Caco-2 (cell line): Measurements from ENCODE around the gene AKAP6. TPM values are rescaled to one million over a fixed set of nuclear protein-coding genes. Genes with fewer than 3 reads are reported as not detected.

Experiments used
- BruUV-seq: library from RNA; stranded (reverse); fragments of 400-500 nt; replicated peaks from 2 replicates; lab custom pipeline; 2021; lab: Mats Ljungman, UMichigan
- CTCF ChIA-PET: fragments of 300-600 bp; sonication (Branson Sonifier 250); formaldehyde crosslinking; loops from one replicate; lab custom pipeline; 2022; ENCODE audit warnings: antibody characterized with exemption; lab: Charles Lee
- POLR2A ChIA-PET: fragments of 300-600 bp; sonication (Branson Sonifier 250); formaldehyde crosslinking; loops from one replicate; lab custom pipeline; 2022; ENCODE audit warnings: antibody characterized with exemption; lab: Charles Lee
- DNase-seq, 2 experiments: peaks; one replicate each; pipeline versions ENCODE4 v3.0.0 to v3.0.0-alpha.2; 2020 to 2022
- H3K27me3 ChIP-seq: replicated peaks from 2 replicates; pipeline ENCODE4 v1.6.0; 2011; ENCODE audit warnings: low read length; ENCODE audit not compliant: control insufficient read depth, insufficient read depth
- H3K36me3 ChIP-seq: 2 replicates; pipeline ENCODE4 v1.5.1; 2011; ENCODE audit warnings: low read length; ENCODE audit not compliant: control insufficient read depth, insufficient read depth
- H3K4me1 ChIP-seq: fragments of 250-450 bp; sonication (Bioruptor Pico); 2 replicates; pipeline ENCODE4 v1.5.1; 2020; ENCODE audit warnings: mild to moderate bottlenecking
- H3K4me3 ChIP-seq: 2 replicates; pipeline ENCODE4 v1.5.1; 2011; ENCODE audit warnings: low read depth, mild to moderate bottlenecking, control low read depth, low read length
- H3K9me3 ChIP-seq: fragments of 250-450 bp; sonication (Bioruptor Pico); 2 replicates; pipeline ENCODE4 v1.5.1; 2020; ENCODE audit warnings: mild to moderate bottlenecking, moderate library complexity
- H3K27ac Mint-ChIP-seq: one replicate; pipeline ENCODE4 v1.8.0; 2022; ENCODE audit warnings: mixed read lengths; ENCODE audit not compliant: unreplicated experiment
- H3K27me3 Mint-ChIP-seq: one replicate; pipeline ENCODE4 v1.8.0; 2022; ENCODE audit warnings: mixed read lengths; ENCODE audit not compliant: insufficient read depth, unreplicated experiment
- H3K36me3 Mint-ChIP-seq: one replicate; pipeline ENCODE4 v1.8.0; 2022; ENCODE audit warnings: mild to moderate bottlenecking, mixed read lengths; ENCODE audit not compliant: insufficient read depth, unreplicated experiment
- H3K4me1 Mint-ChIP-seq: one replicate; pipeline ENCODE4 v1.8.0; 2022; ENCODE audit warnings: low read depth, mixed read lengths; ENCODE audit not compliant: unreplicated experiment
- H3K4me3 Mint-ChIP-seq: one replicate; pipeline ENCODE4 v1.8.0; 2022; ENCODE audit warnings: mild to moderate bottlenecking, moderate library complexity, mixed read lengths; ENCODE audit not compliant: unreplicated experiment
- H3K9me3 Mint-ChIP-seq: one replicate; pipeline ENCODE4 v1.8.0; 2022; ENCODE audit warnings: mixed read lengths; ENCODE audit not compliant: unreplicated experiment
- intact Hi-C: fragments of 100-400 bp; cut with micrococcal nuclease; formaldehyde crosslinking; loops from one replicate; pipeline ENCODE4 v1.10.0; 2022; ENCODE audit not compliant: unreplicated experiment
- total RNA-seq: library from RNA; stranded (reverse); gene quantifications from 2 replicates; pipeline ENCODE4 v1.2.3, GENCODE V29; 2022
- TF ChIP-seq, protein P1 (sequence below), 2 experiments: fragments of 200-600 bp in 1 of 2; IDR thresholded peaks; 1 replicate in 1 of 2; 2 replicates in 1 of 2; pipeline versions ENCODE4 v1.5.1 to v1.8.0; 2011 to 2022; ENCODE audit warnings: antibody characterized with exemption in 1 of 2, control low read depth in 1 of 2, inconsistent platforms in 1 of 2, low read depth in 1 of 2, low read length in 1 of 2, mild to moderate bottlenecking in 1 of 2, moderate library complexity in 1 of 2; ENCODE audit not compliant: insufficient read depth in 1 of 2, severe bottlenecking in 1 of 2, unreplicated experiment in 1 of 2

The AKAP6 gene
- total RNA-seq, 1 experiment from 2014 or later = 3.0 TPM

- ChIA-PET POLR2A (no interaction called here), CTCF (no interaction called here)
- Histone ChIP-seq H3K9me3 (no peaks in the 10 kb centered on the region), H3K27me3 (no peaks in the 10 kb centered on the region), H3K36me3 (no peaks in the 10 kb centered on the region), H3K4me3 (no peak overlapping the region), H3K4me1 (no peaks in the 10 kb centered on the region)
- no peaks in the 10 kb centered on the region for H3K36me3 Mint-ChIP-seq
- H3K9me3 Mint-ChIP-seq = no peaks in the 10 kb centered on the region
- DNase-seq = no peak
- intact Hi-C loops = no loop called here
- H3K4me3 Mint-ChIP-seq = no peak overlapping the region
- H3K27ac Mint-ChIP-seq = no peak overlapping the region
- TF ChIP-seq, protein P1, sequence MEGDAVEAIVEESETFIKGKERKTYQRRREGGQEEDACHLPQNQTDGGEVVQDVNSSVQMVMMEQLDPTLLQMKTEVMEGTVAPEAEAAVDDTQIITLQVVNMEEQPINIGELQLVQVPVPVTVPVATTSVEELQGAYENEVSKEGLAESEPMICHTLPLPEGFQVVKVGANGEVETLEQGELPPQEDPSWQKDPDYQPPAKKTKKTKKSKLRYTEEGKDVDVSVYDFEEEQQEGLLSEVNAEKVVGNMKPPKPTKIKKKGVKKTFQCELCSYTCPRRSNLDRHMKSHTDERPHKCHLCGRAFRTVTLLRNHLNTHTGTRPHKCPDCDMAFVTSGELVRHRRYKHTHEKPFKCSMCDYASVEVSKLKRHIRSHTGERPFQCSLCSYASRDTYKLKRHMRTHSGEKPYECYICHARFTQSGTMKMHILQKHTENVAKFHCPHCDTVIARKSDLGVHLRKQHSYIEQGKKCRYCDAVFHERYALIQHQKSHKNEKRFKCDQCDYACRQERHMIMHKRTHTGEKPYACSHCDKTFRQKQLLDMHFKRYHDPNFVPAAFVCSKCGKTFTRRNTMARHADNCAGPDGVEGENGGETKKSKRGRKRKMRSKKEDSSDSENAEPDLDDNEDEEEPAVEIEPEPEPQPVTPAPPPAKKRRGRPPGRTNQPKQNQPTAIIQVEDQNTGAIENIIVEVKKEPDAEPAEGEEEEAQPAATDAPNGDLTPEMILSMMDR (IDR thresholded peaks at IDR 0.05; ENCODE audit: insufficient read depth in 1 of 2, low read depth in 1 of 2, low read length in 1 of 2, severe bottlenecking in 1 of 2, unreplicated experiment in 1 of 2) = no peak
- no TSS peak for BruUV-seq
- no peaks in the 10 kb centered on the region for H3K4me1 Mint-ChIP-seq
- H3K27me3 Mint-ChIP-seq = no peaks in the 10 kb centered on the region
Measured at GRCh38 chr14:32727832-32728231, 398.7 kb downstream of the AKAP6 start.

- intact Hi-C loops = no loop called here
- TF ChIP-seq, protein P1 (IDR thresholded peaks at IDR 0.05; ENCODE audit: insufficient read depth in 1 of 2, low read depth in 1 of 2, low read length in 1 of 2, severe bottlenecking in 1 of 2, unreplicated experiment in 1 of 2) = no peak
- no peaks in the 10 kb centered on the region for H3K4me1 ChIP-seq
- Mint-ChIP-seq H3K4me3 (no peak overlapping the region), H3K27me3 (no peaks in the 10 kb centered on the region), H3K4me1 (no peaks in the 10 kb centered on the region), H3K36me3 (no peaks in the 10 kb centered on the region), H3K9me3 (no peaks in the 10 kb centered on the region), H3K27ac (no peak overlapping the region)
- no TSS peak for BruUV-seq
- no peaks in the 10 kb centered on the region for H3K27me3 ChIP-seq
- CTCF ChIA-PET = no interaction called here
- DNase-seq = no peak
- H3K4me3 ChIP-seq = no peak overlapping the region
- H3K9me3 ChIP-seq = no peaks in the 10 kb centered on the region
- POLR2A ChIA-PET = no interaction called here
- H3K36me3 ChIP-seq = no peaks in the 10 kb centered on the region
Measured at GRCh38 chr14:32728526-32728925, 399.4 kb downstream of the AKAP6 start.

GRCh38 chr14:32728976-32729375 is 399.9 kb downstream of the AKAP6 start:
- Mint-ChIP-seq H3K36me3 (no peaks in the 10 kb centered on the region), H3K27ac (no peak overlapping the region), H3K9me3 (no peaks in the 10 kb centered on the region), H3K4me1 (no peaks in the 10 kb centered on the region), H3K4me3 (no peak overlapping the region), H3K27me3 (no peaks in the 10 kb centered on the region)
- Histone ChIP-seq H3K9me3 (no peaks in the 10 kb centered on the region), H3K4me3 (no peak overlapping the region), H3K4me1 (no peaks in the 10 kb centered on the region), H3K36me3 (no peaks in the 10 kb centered on the region), H3K27me3 (no peaks in the 10 kb centered on the region)
- BruUV-seq = no TSS peak
- no peak for DNase-seq
- ChIA-PET CTCF (no interaction called here), POLR2A (no interaction called here)
- intact Hi-C loops = no loop called here
- TF ChIP-seq, protein P1 (IDR thresholded peaks at IDR 0.05; ENCODE audit: insufficient read depth in 1 of 2, low read depth in 1 of 2, low read length in 1 of 2, severe bottlenecking in 1 of 2, unreplicated experiment in 1 of 2) = no peak
